ENCODE data around the gene ATP8B1. TPM values are rescaled to one million over a fixed set of nuclear protein-coding genes. Genes with fewer than 3 reads are reported as not detected.

The ATP8B1 gene
- total RNA-seq, 1 experiment from 2014 or later, result 5.6 TPM

DNA sequence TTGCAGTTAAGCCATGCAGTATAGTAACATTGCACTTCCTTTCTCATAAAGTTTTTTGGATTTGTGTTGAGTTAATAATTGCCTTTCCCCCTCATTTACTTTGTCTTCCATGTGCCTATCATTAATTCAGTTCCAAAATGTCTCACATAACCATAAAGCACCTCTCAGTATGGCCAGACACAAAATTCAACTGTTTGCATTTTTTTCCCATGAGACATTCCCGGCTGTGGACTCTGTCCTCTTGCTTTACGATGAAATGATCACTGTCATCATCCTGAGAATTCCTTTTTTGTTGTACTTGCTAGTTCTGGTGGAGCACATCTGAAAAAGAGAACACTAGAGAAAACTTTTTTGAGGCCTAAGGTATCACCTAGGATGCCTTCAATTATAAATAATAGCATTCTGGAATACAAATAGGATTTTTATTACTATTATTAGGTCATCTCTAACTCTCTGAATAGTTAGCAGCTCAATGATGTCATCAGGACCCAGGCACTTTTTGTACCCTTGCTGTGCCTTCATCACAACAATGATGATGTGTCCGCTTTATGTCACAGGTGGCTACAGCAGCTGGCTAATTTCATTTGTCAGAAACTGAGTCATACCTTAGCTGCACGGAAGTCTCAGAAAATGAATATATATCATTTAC is 8.5 kb upstream of the ATP8B1 start:
- POLR2A ChIA-PET, result interaction anchor here (0.5 kb wide), 1 partner anchor 14 kb away, joined by 4 read pairs; no protein-coding TSS in a partner anchor

GRCh38 chr18:57809190-57809589 is 6.1 kb upstream of the ATP8B1 start:
- Mint-ChIP-seq H3K27me3 (ENCODE audit: low read depth) (peaks cover 11% of the 10 kb centered on the region), H3K4me1 (peaks cover 15% of the 10 kb centered on the region), H3K9me3 (peaks cover 16% of the 10 kb centered on the region), H3K4me3 (no peak overlapping the region), H3K27ac (no peak overlapping the region), H3K36me3 (no peaks in the 10 kb centered on the region)
- CTCF ChIA-PET, result interaction anchor here (1.0 kb wide), 1 partner anchor 73 kb away, joined by 4 read pairs; no protein-coding TSS in a partner anchor
- no peak for ATAC-seq
- no peak for DNase-seq (ENCODE audit: low spot score)
- POLR2A ChIA-PET, result no interaction called here
- TF ChIP-seq HMGA2 (CRISPR knock-in tag; IDR thresholded peaks at IDR 0.05) (no peak), NR1H2 (CRISPR knock-in tag; IDR thresholded peaks at IDR 0.05) (no peak), JUN (CRISPR knock-in tag; IDR thresholded peaks at IDR 0.05) (no peak), ZNF232 (CRISPR knock-in tag; IDR thresholded peaks at IDR 0.05) (no peak), ZNF138 (CRISPR knock-in tag; conservative IDR thresholded peaks at IDR 0.05) (no peak), STAT6 (CRISPR knock-in tag; conservative IDR thresholded peaks at IDR 0.05; ENCODE audit: low read depth) (no peak)

More for the DNA sequence above, 8.5 kb upstream of the ATP8B1 start:
- H3K36me3 Mint-ChIP-seq, result no peaks in the 10 kb centered on the region
- no peaks in the 10 kb centered on the region for H3K27me3 Mint-ChIP-seq (ENCODE audit: low read depth)
- CTCF ChIA-PET, result no interaction called here
- no peak overlapping the region for H3K4me3 Mint-ChIP-seq
- H3K9me3 Mint-ChIP-seq, result peaks cover 16% of the 10 kb centered on the region
- H3K4me1 Mint-ChIP-seq, result peaks cover 10% of the 10 kb centered on the region
- ATAC-seq (no peak), DNase-seq (ENCODE audit: low spot score) (no peak)
- TF ChIP-seq, protein P1, sequence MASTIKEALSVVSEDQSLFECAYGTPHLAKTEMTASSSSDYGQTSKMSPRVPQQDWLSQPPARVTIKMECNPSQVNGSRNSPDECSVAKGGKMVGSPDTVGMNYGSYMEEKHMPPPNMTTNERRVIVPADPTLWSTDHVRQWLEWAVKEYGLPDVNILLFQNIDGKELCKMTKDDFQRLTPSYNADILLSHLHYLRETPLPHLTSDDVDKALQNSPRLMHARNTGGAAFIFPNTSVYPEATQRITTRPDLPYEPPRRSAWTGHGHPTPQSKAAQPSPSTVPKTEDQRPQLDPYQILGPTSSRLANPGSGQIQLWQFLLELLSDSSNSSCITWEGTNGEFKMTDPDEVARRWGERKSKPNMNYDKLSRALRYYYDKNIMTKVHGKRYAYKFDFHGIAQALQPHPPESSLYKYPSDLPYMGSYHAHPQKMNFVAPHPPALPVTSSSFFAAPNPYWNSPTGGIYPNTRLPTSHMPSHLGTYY (CRISPR knock-in tag; IDR thresholded peaks at IDR 0.05), result no peak
- TF ChIP-seq, protein P2, sequence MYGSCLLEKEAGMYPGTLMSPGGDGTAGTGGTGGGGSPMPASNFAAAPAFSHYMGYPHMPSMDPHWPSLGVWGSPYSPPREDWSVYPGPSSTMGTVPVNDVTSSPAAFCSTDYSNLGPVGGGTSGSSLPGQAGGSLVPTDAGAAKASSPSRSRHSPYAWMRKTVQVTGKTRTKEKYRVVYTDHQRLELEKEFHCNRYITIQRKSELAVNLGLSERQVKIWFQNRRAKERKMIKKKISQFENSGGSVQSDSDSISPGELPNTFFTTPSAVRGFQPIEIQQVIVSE (CRISPR knock-in tag; IDR thresholded peaks at IDR 0.05; ENCODE audit: borderline replicate concordance), result no peak
- H3K27ac Mint-ChIP-seq, result no peak overlapping the region

DNA sequence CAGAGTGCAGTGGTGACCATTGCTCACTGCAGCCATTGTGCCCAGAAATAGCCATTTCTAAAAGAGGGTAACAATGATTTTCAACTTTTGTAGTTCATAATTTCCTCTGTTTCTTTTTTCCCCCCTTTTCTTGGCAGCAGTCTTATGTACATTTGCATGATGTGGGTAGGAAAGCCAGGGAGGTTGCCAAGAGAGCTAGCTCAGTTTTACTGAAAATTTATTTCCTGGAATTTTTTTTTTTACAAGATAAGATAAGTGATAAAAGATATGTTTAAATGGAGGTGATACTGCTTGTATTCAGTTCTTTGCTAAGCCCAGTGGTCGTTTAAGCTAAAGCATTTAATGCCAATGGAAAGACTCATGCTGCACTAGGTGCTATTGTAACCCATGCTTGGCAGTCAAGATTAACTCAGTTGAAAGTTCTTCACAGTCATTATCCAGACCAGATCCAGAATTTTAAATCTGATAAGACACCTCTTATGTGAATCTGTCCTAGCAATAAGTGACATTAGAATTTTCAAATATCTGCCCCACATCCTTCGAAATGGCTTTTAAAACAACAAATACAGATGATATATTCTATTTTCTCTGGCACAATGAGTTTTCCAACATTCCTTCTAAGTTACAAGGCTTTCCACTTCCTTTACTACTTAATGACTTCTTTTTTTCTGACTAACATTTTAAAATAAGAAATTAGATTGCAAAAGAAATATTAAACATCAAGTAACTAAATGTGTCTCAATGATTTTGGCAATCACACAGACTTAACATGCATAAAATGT is 4.4 kb upstream of the ATP8B1 start:
- peaks cover 19% of the 10 kb centered on the region for H3K27me3 Mint-ChIP-seq (ENCODE audit: low read depth)
- H3K4me1 Mint-ChIP-seq, result peaks cover 21% of the 10 kb centered on the region
- TF ChIP-seq, protein P3, sequence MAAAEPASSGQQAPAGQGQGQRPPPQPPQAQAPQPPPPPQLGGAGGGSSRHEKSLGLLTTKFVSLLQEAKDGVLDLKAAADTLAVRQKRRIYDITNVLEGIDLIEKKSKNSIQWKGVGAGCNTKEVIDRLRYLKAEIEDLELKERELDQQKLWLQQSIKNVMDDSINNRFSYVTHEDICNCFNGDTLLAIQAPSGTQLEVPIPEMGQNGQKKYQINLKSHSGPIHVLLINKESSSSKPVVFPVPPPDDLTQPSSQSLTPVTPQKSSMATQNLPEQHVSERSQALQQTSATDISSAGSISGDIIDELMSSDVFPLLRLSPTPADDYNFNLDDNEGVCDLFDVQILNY (CRISPR knock-in tag; IDR thresholded peaks at IDR 0.05), result no peak
- TF ChIP-seq KAT7 (CRISPR knock-in tag; IDR thresholded peaks at IDR 0.05; ENCODE audit: borderline replicate concordance), result no peak
- TF ChIP-seq, protein P4, sequence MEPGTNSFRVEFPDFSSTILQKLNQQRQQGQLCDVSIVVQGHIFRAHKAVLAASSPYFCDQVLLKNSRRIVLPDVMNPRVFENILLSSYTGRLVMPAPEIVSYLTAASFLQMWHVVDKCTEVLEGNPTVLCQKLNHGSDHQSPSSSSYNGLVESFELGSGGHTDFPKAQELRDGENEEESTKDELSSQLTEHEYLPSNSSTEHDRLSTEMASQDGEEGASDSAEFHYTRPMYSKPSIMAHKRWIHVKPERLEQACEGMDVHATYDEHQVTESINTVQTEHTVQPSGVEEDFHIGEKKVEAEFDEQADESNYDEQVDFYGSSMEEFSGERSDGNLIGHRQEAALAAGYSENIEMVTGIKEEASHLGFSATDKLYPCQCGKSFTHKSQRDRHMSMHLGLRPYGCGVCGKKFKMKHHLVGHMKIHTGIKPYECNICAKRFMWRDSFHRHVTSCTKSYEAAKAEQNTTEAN (CRISPR knock-in tag; IDR thresholded peaks at IDR 0.05), result no peak
- peaks cover 8% of the 10 kb centered on the region for H3K9me3 Mint-ChIP-seq
- H3K36me3 Mint-ChIP-seq, result no peaks in the 10 kb centered on the region
- ChIA-PET POLR2A (interaction anchor here (0.7 kb wide), 1 partner anchor 101 kb away, joined by 3 read pairs; no protein-coding TSS in a partner anchor), CTCF (interaction anchor here (0.6 to 0.8 kb wide), 2 partner anchors 8 to 11 kb away, joined by 3 to 4 read pairs; no protein-coding TSS in a partner anchor)
- H3K27ac Mint-ChIP-seq, result no peak overlapping the region
- no peak for ATAC-seq
- DNase-seq (ENCODE audit: low spot score), result no peak
- no peak overlapping the region for H3K4me3 Mint-ChIP-seq
